Measurements from ENCODE around the gene KPNA3.

GRCh38 chr13:49740870-49741269 is 51.6 kb downstream of the KPNA3 start:
- no peak for TF ChIP-seq CTCF (IDR thresholded peaks at IDR 0.05; ENCODE audit: low read depth, low read length)
- TF ChIP-seq EZH2phosphoT487 (IDR thresholded peaks at IDR 0.05; ENCODE audit: low read depth), result no peak
